Amniotic epithelial cell (primary cell): Measurements from ENCODE around the gene UBAC1.
A peak's percentile ranks its signal among the peaks of the same experiment; 100 is the strongest.

Source experiments
- DNase-seq: peaks from one replicate; pipeline ENCODE4 v3.0.0-alpha.2; 2010; ENCODE audit warnings: low read depth

The UBAC1 gene, protein sequence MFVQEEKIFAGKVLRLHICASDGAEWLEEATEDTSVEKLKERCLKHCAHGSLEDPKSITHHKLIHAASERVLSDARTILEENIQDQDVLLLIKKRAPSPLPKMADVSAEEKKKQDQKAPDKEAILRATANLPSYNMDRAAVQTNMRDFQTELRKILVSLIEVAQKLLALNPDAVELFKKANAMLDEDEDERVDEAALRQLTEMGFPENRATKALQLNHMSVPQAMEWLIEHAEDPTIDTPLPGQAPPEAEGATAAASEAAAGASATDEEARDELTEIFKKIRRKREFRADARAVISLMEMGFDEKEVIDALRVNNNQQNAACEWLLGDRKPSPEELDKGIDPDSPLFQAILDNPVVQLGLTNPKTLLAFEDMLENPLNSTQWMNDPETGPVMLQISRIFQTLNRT

DNA sequence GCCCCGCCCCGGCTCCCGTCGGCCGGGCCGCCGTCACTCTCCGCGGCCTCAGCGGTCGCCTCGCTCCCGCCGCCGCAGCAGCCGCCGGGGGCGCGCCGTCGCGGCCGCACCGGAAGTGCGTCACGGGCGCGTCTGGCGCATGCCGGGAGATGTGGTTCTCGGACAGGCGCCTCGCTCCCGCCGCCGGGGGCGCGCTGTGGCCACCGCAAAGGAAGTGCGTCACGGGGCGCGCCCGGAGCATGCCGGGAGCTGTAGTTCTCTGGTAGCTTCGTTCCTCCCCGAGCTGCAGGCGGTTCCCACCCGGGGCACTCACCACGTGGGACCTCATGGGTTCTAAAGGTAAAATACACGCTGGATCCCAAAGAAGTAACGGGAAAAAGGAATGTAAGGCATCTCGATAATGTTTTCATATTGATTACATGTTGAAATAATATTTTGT lies at the start of gene UBAC1:
Gene UBAC1, minus strand, starts transcription at position 97 of the 439 bp plus-strand sequence. CDS start 211 bp downstream, outside the sequence.
- peak; percentile 91 for DNase-seq

DNA sequence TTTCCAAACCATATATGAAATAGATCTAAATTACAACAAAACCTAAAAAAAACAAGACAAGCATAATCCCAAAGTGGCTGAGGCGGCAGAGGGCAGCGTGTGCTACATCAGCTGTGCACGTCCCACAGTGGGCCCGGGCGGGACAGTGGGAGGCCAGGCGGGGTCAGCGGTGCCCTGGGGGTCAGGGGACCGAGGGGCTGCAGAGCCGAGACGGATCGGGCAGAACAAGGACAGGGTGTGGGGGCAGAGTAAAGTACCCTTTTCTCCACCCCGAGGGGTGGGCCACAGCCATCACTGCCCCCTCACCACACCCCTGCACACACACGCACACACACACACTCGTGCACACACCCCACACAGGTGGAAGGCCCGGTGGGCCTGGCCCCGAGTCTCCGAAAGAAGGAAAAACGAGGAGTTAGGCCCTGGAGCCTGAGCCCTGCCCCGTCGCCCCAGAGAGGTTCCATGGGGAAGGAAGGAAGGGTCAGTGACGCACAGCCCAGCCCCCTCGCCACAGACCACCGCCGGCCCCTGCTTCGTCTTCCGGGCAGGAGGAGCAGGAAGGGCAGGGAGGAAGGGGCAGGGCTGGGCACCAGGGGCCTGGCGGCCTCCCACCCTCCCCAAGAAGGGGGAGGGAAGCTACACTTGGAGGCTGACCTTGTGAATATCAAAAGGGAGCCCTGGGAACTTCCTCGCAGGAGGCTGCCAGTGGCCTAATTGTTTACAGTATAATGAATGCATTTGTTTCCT lies 49.6 kb upstream of the UBAC1 start:
- no peak for DNase-seq

DNA sequence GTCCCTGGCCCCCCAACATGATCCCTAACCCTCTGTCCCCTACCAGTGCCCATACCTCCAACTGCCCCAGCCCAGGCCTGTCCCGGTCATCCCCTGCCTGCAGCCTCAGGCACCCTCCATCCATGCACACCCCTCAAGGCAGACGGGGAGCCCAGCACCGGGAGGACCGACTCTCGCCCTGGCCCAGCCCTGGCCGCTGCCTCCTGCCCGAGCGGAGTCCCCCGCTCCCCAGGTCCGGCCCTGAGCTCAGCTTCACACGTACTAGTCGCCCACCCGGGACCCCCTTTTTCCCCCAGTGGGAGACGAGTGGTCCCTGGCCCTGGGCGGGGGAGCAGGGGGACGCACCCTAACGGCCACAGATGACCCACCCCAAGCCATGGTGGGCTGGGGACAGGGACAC lies 49.0 kb upstream of the UBAC1 start:
- DNase-seq: no peak

DNA sequence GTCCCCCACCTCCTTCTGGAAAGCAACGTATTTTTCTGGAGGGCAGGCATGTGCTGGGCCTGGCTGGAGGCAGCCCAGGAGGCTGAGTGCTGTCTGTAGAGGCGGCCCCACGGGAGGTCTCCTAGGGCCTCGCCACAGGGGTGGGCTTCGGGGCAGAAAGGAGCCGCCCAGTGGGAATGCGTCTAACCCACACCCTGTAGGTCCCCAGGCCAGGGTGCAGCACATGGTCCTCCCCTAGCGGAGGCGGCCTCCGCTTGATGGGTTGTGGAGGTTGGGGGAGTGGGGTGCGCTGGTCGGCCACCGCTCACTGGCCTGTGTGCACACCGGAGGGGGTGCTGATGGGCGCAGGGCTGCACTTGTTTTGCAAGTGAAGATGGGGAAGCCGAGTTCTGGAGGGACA lies 48.3 kb upstream of the UBAC1 start:
- no peak for DNase-seq

DNA sequence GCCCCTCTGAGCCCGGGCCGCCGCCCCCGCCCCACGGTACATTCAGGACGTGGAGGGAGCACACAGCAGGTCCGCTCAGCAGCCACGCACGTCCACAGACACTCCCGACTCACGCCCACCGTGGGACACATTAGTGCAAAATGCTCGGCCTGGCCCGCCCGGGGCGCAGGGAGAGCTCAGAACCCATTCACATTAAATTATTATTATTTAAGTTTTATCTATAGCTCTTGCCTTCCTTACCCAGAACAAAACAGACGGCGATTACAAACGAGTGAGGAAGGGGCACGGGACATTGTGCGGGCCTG lies 47.5 kb upstream of the UBAC1 start:
- no peak for DNase-seq

DNA sequence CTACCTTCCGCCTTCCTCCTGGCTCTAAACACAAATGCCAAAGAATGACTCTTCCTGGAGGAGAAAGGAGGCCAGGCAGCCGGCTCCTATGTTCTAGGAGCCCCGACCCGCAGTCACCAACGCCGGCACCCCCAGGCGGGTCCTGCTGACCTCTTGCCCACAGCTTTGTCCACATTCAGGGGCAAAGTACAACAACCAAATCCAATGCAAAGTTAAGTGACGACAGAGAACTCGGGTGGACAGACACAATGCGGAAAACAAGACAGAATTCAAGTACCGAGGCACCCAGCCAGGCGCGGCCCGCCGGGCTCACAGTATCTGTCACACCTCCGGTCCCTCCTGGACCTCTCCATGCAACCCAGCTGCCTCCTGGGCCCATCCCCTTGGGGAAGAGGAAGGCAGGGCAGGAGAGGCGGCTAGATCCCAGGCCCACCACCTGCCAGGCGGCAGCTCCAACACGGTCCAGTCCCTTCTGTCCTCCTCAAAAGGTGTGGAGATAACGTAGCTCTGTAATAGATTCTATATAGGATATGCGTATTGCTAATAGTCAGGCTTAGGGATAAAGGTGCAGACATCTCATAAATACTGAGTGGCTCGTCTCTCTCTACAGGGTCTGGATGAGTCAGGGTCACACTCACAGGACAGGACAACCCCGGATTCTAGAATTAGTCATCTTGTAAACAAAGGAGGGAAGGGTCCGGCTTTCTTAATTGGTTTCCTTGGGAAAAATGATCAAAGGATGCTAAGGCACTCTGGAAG lies 46.9 kb upstream of the UBAC1 start:
- DNase-seq: peak; percentile 56

DNA sequence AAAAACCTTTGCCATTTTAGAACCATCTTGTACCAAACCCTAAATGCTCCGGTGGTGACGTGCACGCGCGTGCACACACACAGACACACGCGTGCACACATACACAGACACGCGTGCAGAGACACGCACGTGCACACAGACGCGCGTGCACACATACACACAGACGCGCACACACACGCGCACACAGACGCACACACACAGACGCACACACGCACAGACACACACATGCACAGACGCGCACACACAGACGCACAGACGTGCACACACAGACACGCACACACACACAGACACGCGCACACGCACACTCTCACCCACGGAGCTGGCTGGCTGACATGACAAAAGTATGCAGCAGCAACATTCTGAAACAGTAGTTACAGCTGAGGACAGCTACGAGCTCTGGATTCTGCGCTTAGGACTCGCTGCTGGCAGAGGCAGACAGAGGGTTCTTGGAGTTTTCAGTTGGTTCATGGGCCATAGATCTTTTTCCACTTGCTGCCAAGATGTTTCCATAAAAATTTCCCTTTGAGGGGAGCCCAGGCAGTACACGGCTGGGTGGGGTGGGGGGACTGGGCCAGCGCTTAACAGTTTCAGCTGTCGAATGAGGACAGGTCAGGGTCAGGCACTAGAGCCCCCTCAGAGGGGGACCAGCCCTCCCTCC lies 46.2 kb upstream of the UBAC1 start:
- no peak for DNase-seq

DNA sequence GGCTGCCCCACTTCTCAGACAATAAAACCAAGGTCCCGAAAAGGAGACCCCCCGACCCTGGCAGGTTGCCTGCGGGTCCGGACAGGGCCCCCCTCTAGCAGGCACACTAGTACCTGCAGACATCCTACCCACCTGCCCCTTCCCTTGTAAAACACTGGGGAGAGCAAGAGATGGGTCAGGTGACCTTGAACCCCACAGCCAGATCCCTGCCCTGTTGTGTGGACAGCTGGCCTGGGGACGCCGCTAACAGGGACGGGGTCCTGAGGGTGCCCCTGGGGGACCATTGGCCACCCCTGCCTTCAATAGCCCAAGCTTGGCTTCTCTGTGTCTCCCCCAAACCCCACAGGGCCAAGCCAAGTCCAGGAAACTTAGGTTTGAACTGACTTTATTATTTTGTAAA lies 45.0 kb upstream of the UBAC1 start:
- no peak for DNase-seq

DNA sequence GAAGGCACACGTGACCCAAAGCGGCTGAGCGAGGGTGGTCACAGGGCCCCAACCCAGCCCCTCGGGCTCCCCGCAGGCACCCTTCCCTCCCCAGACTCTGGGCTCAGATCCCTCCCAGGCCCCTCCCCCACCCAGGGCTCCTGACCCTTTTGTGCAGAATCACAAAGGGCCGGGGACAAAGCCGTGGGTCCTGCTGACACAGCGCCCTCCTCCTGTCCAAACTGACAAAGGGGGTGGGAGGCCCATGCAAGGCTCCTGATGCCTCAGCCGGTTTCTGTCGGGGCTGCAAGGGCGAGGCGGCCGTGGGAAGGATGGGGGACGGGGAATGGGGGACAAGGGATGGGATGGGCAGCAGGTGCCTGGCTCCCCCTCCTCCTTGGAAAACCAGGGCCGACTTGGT lies 43.5 kb upstream of the UBAC1 start:
- DNase-seq: no peak

DNA sequence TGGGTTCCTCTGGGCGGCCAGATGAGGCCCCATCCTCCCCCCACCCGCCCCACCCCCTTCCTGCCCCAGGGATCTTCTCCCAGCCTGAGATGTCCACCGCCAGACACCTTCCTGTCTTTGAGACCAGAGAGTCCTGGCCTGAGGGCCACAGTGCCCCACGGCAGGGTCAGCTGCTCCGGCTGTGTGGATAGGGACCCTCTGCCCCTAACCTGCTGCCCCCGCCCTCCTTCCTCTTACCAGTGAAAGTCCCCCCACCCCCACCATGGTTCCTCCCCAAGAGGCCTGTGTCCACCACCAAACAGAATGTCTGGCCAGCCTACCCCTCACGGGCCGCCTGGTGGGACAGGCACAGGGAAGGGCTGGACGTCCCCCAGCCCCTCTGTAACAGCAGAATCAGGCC lies 43.0 kb upstream of the UBAC1 start:
- DNase-seq: no peak

DNA sequence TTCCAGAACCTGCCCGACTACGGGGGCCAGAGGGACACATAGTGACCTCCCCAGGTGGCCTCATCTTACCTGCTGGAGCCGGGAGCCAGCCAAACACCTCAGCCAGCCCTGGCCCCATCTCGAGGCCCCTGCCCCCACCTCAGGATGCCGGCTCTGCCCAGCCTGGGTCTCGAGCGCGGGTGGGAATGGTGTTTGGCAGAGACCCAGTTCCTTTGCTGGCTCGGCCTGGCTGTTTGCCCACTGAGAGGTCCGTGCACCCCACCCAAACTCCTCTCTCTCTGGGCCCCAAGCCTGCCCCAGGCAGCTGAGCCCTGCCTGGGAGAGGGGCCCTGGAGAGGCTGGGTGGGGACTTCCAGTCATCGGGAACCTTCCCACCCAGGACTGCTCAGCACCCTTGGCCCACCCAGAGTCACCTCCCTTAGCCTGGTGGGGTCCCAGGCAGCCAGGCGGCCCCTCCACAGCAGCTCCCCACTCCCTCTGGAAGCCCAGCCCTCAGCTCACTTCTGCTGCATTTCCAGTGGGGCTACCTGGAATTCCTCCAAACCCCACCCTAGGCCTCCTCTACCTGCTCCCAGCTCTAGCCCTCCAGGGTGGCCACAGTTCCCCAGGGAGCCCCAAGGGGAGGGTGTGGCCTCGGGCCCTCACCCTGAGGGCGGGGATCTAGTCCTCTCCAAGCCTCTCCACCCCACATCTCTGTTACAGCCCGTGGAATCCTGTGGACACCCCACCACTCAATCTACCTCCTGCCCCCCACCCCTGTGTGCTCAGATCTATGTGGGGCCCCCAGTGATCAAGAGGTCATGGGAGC lies 42.4 kb upstream of the UBAC1 start:
- DNase-seq: no peak

DNA sequence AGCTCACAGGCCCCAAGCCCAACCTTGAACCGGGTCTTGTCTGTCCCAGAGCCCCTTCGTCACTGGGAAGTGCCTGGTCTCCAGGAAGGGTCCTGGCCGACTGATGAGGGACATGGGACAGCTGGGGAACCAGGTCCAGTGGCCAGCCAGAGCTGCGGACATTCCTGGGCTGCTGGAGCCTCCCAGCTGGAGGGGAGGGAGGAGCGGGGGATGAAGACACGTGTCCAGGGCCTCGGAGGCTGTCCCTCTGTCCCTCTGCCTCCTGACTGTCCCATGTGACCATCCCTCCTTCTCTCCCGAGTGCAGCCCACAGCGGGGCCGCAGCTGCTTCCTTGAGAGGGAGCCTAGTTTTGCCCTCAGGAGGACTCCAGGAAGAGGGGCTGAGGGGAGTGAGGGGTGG lies 41.7 kb upstream of the UBAC1 start:
- DNase-seq: no peak

DNA sequence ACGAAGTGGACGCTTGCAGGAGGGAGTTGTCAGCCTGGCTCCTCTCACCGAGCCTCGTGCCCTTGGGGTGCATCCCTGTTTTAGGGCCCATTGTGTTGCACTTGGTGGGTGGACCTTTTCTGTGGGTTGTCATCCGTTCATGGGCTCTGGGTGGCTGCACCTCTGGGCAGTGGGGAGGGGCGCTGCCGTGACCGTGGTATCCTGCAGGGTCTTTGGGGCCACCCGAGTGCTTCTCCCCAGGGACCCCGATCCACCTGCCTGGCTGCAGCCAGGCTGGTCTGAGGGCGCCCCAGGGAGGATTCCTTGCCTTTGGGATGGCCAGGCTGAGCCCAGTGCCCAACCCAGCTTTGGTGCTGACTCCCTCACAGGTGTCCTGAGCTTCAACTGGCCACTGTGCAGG lies 41.0 kb upstream of the UBAC1 start:
- DNase-seq: no peak

DNA sequence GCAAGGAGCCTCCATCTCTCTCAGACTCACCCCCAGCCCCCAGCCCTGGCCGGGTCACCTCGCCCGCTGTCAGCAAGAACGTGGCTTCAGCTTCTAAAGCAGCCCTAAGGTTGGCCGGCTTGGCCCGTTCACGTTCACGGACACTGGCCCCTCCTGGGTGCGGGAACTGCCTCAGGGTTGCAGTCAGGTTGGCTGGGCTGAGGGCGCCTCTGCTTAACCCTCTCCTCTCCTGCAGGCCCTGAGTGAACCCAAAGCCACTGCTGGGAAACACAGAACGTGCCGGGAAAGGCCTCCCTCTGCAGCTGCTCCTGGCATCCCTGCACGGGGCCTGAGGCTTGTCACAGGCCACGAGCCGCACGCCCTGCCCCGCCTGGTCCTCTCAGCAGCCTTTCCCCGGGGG lies 40.1 kb upstream of the UBAC1 start:
- no peak for DNase-seq

DNA sequence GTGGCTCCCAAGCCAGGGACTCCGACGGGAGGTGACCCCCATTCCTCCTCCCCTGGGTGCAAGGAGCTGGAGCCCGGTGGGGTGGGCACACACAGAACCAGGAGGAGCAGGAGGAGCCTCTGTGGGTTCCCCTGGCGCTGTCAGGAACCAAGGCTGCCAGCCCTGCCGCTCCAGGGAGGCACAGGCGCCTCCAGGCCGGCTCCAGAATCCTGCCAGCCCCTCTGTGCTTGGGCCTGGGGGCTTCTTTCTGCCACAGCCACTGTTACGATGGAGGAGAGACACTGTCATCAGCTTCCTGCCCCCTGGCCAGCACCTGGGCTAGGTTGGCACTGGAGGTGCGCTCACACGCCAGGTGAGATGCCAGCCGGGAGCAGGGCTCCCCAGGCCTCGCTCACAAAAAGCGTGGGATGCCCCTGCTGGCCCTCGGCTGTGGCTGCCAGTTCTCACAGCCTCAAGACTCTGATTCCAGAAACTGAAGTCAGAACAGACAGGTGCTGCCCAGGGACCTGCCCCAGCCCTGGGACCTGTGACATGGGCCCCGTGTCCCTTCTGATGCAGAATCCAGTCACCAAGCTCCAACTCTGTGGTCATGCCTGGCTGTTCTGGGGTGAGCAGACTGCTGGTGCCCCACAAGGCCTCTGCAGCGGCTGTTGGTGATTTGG lies 37.4 kb upstream of the UBAC1 start:
- no peak for DNase-seq

DNA sequence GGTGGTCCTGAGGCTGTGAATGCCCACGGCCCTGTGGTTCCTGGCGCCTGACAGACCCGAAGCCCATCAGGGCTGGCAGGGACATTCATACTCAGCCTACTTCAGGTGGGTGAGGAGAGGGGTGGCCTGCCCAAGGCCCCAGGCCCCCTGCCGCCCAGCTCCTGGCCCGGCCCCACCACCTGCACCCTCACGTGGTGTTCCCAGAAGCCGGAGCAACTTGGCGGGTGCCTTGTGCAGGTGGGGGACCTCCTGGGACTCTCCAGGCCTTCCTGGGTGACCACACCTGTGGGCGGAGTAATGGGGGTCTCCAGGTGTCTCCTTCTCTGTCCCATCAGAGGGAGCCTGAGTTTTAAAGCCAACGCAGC lies 36.8 kb upstream of the UBAC1 start:
- DNase-seq: no peak

DNA sequence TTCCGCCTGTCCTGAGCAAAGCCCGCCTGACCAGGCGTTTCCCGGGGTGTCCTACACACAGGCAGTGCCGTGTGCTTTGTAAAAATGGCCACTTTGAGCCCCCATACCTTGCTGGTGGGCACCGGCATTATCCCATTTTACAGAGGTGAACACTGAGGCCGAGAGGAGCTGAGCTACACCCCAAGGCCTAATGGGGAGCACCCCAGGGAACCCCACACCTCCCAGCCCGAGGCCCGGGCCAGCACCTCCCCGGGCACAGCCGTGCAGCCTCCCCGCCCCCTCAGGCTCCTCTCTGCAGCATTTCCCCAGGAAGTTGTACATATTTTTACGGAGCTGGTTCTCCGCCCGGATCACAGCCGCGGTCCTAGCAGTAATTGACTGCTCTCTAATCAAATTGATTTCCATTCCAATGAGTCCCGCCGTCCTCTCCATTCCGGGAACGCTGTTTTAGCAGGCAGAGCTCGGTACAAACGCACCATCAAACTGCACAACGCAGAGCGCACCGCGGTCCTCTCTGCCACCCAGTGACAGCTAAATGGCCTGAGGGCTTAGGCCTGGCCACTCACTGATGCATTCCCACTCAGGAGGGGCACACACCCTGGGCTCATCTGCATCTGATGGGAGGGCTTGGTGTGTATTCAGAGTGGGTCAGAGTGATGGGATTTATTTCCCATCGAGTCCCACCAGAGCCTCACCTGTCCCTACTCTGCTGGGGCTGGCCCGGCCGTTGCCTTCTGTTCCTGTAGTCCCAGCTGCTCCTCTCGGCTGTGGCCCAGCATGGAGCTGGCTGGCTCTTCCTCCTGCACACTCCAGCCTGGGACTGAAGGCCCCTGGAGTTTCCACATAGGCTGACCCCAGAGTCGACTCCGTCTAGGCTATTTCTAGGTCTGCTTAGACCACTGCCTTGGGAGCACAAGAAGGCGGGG lies 36.2 kb upstream of the UBAC1 start:
- no peak for DNase-seq

DNA sequence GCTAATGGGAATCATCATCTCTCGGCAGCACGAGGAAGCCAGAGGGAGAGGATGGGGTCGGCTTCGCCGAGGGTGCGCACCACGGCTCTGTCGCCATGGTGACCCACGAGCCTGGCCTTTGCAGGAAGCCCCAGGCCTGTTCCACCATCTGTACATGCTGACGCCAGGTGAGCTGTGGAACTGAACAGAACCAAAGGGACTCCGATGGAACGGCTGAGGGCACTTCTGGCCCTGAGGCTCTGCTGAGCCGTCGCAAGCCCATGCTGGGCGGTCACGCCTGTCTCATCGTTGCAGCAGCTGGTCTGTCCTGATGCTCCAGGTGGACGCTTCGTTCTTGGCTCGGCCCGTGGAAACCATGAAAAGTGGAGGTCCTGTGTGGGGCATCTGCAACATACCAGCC lies 34.6 kb upstream of the UBAC1 start:
- no peak for DNase-seq

DNA sequence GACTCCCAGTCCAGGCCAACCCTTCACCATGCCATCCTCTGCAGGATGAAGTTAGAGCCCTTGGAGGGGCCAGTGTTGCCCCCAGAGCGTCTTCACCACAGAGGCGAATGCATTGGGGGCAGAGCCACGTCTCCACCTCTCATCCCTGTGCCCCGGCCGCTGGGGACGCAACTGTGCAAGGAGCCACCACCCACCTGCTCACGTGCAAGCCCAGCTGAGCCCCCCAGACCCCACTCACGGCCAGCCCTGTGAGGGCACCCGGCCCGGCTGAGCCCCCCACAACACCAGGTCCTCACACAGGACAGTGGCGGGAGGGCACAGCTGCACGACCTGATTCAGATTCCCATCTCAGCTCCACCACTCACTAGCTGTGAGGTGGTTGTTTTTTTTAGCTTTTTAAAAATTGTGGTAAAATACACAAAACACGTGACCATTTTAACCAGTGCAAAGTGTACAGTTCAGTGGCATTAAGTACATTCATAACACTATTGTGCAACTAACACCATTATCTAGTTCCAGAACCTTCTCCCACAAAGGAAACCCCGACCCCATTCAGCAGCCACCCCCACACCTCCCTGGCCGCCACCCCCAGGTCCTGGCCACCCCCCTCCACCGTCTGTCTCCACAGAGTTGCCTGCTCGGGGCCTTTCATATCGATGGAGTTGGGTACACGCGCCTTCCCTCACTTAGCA lies 33.5 kb upstream of the UBAC1 start:
- DNase-seq: peak; percentile 86
